Caco-2 (cell line): ENCODE measurements around the gene OLA1. TPM values are rescaled to one million over a fixed set of nuclear protein-coding genes. Genes with fewer than 3 reads are reported as not detected.
A peak's percentile ranks its signal among the peaks of the same experiment; 100 is the strongest.

Experiments used
- BruUV-seq: library from RNA; stranded (reverse); fragments of 400-500 nt; replicated peaks from 2 replicates; lab custom pipeline; 2021; lab: Mats Ljungman, UMichigan
- CTCF ChIA-PET: fragments of 300-600 bp; sonication (Branson Sonifier 250); formaldehyde crosslinking; loops from one replicate; lab custom pipeline; 2022; ENCODE audit warnings: antibody characterized with exemption; lab: Charles Lee
- POLR2A ChIA-PET: fragments of 300-600 bp; sonication (Branson Sonifier 250); formaldehyde crosslinking; loops from one replicate; lab custom pipeline; 2022; ENCODE audit warnings: antibody characterized with exemption; lab: Charles Lee
- DNase-seq, 2 experiments: peaks; one replicate each; pipeline versions ENCODE4 v3.0.0 to v3.0.0-alpha.2; 2020 to 2022
- H3K27me3 ChIP-seq: replicated peaks from 2 replicates; pipeline ENCODE4 v1.6.0; 2011; ENCODE audit warnings: low read length; ENCODE audit not compliant: control insufficient read depth, insufficient read depth
- H3K36me3 ChIP-seq: 2 replicates; pipeline ENCODE4 v1.5.1; 2011; ENCODE audit warnings: low read length; ENCODE audit not compliant: control insufficient read depth, insufficient read depth
- H3K4me1 ChIP-seq: fragments of 250-450 bp; sonication (Bioruptor Pico); 2 replicates; pipeline ENCODE4 v1.5.1; 2020; ENCODE audit warnings: mild to moderate bottlenecking
- H3K4me3 ChIP-seq: 2 replicates; pipeline ENCODE4 v1.5.1; 2011; ENCODE audit warnings: low read depth, mild to moderate bottlenecking, control low read depth, low read length
- H3K9me3 ChIP-seq: fragments of 250-450 bp; sonication (Bioruptor Pico); 2 replicates; pipeline ENCODE4 v1.5.1; 2020; ENCODE audit warnings: mild to moderate bottlenecking, moderate library complexity
- H3K27ac Mint-ChIP-seq: one replicate; pipeline ENCODE4 v1.8.0; 2022; ENCODE audit warnings: mixed read lengths; ENCODE audit not compliant: unreplicated experiment
- H3K27me3 Mint-ChIP-seq: one replicate; pipeline ENCODE4 v1.8.0; 2022; ENCODE audit warnings: mixed read lengths; ENCODE audit not compliant: insufficient read depth, unreplicated experiment
- H3K36me3 Mint-ChIP-seq: one replicate; pipeline ENCODE4 v1.8.0; 2022; ENCODE audit warnings: mild to moderate bottlenecking, mixed read lengths; ENCODE audit not compliant: insufficient read depth, unreplicated experiment
- H3K4me1 Mint-ChIP-seq: one replicate; pipeline ENCODE4 v1.8.0; 2022; ENCODE audit warnings: low read depth, mixed read lengths; ENCODE audit not compliant: unreplicated experiment
- H3K4me3 Mint-ChIP-seq: one replicate; pipeline ENCODE4 v1.8.0; 2022; ENCODE audit warnings: mild to moderate bottlenecking, moderate library complexity, mixed read lengths; ENCODE audit not compliant: unreplicated experiment
- H3K9me3 Mint-ChIP-seq: one replicate; pipeline ENCODE4 v1.8.0; 2022; ENCODE audit warnings: mixed read lengths; ENCODE audit not compliant: unreplicated experiment
- CTCF ChIP-seq, 2 experiments: fragments of 200-600 bp in 1 of 2; IDR thresholded peaks; 1 replicate in 1 of 2; 2 replicates in 1 of 2; pipeline versions ENCODE4 v1.5.1 to v1.8.0; 2011 to 2022; ENCODE audit warnings: antibody characterized with exemption in 1 of 2, control low read depth in 1 of 2, inconsistent platforms in 1 of 2, low read depth in 1 of 2, low read length in 1 of 2, mild to moderate bottlenecking in 1 of 2, moderate library complexity in 1 of 2; ENCODE audit not compliant: insufficient read depth in 1 of 2, severe bottlenecking in 1 of 2, unreplicated experiment in 1 of 2
- intact Hi-C: fragments of 100-400 bp; cut with micrococcal nuclease; formaldehyde crosslinking; loops from one replicate; pipeline ENCODE4 v1.10.0; 2022; ENCODE audit not compliant: unreplicated experiment
- total RNA-seq: library from RNA; stranded (reverse); gene quantifications from 2 replicates; pipeline ENCODE4 v1.2.3, GENCODE V29; 2022

Gene OLA1
- total RNA-seq, 1 experiment from 2014 or later: 177 TPM

- no peaks in the 10 kb centered on the region for H3K27me3 Mint-ChIP-seq
- ChIA-PET POLR2A (interaction anchor here (0.6 to 2.5 kb wide), 10 partner anchors 25 to 943 kb away, joined by 3 to 12 read pairs (median 4); partner anchors contain the start of genes OLA1 and SP3), CTCF (interaction anchor here (0.7 to 1.6 kb wide), 9 partner anchors 8 to 289 kb away, joined by 3 to 10 read pairs (median 5); partner anchors contain the start of gene OLA1)
- H3K9me3 Mint-ChIP-seq: no peaks in the 10 kb centered on the region
- peak overlapping the region; percentile 77 for H3K4me3 Mint-ChIP-seq
- no peaks in the 10 kb centered on the region for H3K36me3 ChIP-seq
- intact Hi-C loops: loop anchor here (1.0 to 5.0 kb wide), 5 partner anchors 19 to 285 kb away; partner anchors contain the start of gene SP3
- H3K27me3 ChIP-seq: no peaks in the 10 kb centered on the region
- DNase-seq: peak; percentile 92 to 94
- H3K27ac Mint-ChIP-seq: peak overlapping the region; percentile 90
- peaks cover 22% of the 10 kb centered on the region for H3K36me3 Mint-ChIP-seq
- H3K9me3 ChIP-seq: no peaks in the 10 kb centered on the region
- H3K4me1 Mint-ChIP-seq: peaks cover 34% of the 10 kb centered on the region
- peak overlapping the region; percentile 1 for H3K4me3 ChIP-seq
- BruUV-seq: TSS peak; percentile 97
- no peak for TF ChIP-seq CTCF (IDR thresholded peaks at IDR 0.05; ENCODE audit: insufficient read depth in 1 of 2, low read depth in 1 of 2, low read length in 1 of 2, severe bottlenecking in 1 of 2, unreplicated experiment in 1 of 2)
- H3K4me1 ChIP-seq: peaks cover 40% of the 10 kb centered on the region
These were observed 196.4 kb downstream of the OLA1 start for GRCh38 chr2:174051741-174052583.

GRCh38 chr2:174051068-174051467 is 197.3 kb downstream of the OLA1 start:
- intact Hi-C loops: loop anchor here (1.0 to 5.0 kb wide), 5 partner anchors 18 to 286 kb away; partner anchors contain the start of gene SP3
- BruUV-seq: no TSS peak
- TF ChIP-seq CTCF (IDR thresholded peaks at IDR 0.05; ENCODE audit: insufficient read depth in 1 of 2, low read depth in 1 of 2, low read length in 1 of 2, severe bottlenecking in 1 of 2, unreplicated experiment in 1 of 2): no peak
- peak overlapping the region; percentile 77 for H3K4me3 Mint-ChIP-seq
- POLR2A ChIA-PET: interaction anchor here (0.8 to 2.5 kb wide), 5 partner anchors 25 to 198 kb away, joined by 3 to 12 read pairs (median 5); partner anchors contain the start of genes OLA1 and SP3
- DNase-seq: no peak
- H3K27me3 ChIP-seq: no peaks in the 10 kb centered on the region
- H3K36me3 Mint-ChIP-seq: peaks cover 30% of the 10 kb centered on the region
- no peaks in the 10 kb centered on the region for H3K9me3 Mint-ChIP-seq
- H3K36me3 ChIP-seq: peaks cover 2% of the 10 kb centered on the region
- H3K27ac Mint-ChIP-seq: peak overlapping the region; percentile 90
- no peaks in the 10 kb centered on the region for H3K9me3 ChIP-seq
- H3K4me1 ChIP-seq: peaks cover 40% of the 10 kb centered on the region
- CTCF ChIA-PET: interaction anchor here (0.8 to 1.6 kb wide), 4 partner anchors 47 to 290 kb away, joined by 4 to 10 read pairs (median 6); partner anchors contain the start of gene OLA1
- no peak overlapping the region for H3K4me3 ChIP-seq
- H3K27me3 Mint-ChIP-seq: no peaks in the 10 kb centered on the region
- peaks cover 34% of the 10 kb centered on the region for H3K4me1 Mint-ChIP-seq

GRCh38 chr2:174049895-174050294 is 198.4 kb downstream of the OLA1 start:
- CTCF ChIA-PET: no interaction called here
- Mint-ChIP-seq H3K27me3 (no peaks in the 10 kb centered on the region), H3K4me1 (peaks cover 34% of the 10 kb centered on the region), H3K27ac (peak overlapping the region; percentile 10), H3K4me3 (no peak overlapping the region), H3K9me3 (no peaks in the 10 kb centered on the region), H3K36me3 (peaks cover 35% of the 10 kb centered on the region)
- intact Hi-C loops: loop anchor here (2.0 to 5.0 kb wide), 3 partner anchors 17 to 287 kb away; no protein-coding TSS in a partner anchor
- no peaks in the 10 kb centered on the region for H3K27me3 ChIP-seq
- DNase-seq: no peak
- no peak overlapping the region for H3K4me3 ChIP-seq
- no peak for TF ChIP-seq CTCF (IDR thresholded peaks at IDR 0.05; ENCODE audit: insufficient read depth in 1 of 2, low read depth in 1 of 2, low read length in 1 of 2, severe bottlenecking in 1 of 2, unreplicated experiment in 1 of 2)
- H3K9me3 ChIP-seq: no peaks in the 10 kb centered on the region
- no TSS peak for BruUV-seq
- peaks cover 40% of the 10 kb centered on the region for H3K4me1 ChIP-seq
- POLR2A ChIA-PET: interaction anchor here (1.1 kb wide), 1 partner anchor 80 kb away, joined by 3 read pairs; no protein-coding TSS in a partner anchor
- peaks cover 2% of the 10 kb centered on the region for H3K36me3 ChIP-seq
